HG03439 (cell line): Measurements from ENCODE around the gene SLC8A2.
"Not testable (repeated sequence)": the region's sequence is repeated elsewhere in the genome, so short reads cannot be mapped to it uniquely, and the experiment has no call there.

Source experiments
- ATAC-seq: cut with Tn5 transposase; IDR thresholded peaks from one replicate; pipeline ENCODE4 v1.9.1; 2021; ENCODE audit warnings: mild to moderate bottlenecking, moderate library complexity; ENCODE audit not compliant: unreplicated experiment

SLC8A2 gene

DNA sequence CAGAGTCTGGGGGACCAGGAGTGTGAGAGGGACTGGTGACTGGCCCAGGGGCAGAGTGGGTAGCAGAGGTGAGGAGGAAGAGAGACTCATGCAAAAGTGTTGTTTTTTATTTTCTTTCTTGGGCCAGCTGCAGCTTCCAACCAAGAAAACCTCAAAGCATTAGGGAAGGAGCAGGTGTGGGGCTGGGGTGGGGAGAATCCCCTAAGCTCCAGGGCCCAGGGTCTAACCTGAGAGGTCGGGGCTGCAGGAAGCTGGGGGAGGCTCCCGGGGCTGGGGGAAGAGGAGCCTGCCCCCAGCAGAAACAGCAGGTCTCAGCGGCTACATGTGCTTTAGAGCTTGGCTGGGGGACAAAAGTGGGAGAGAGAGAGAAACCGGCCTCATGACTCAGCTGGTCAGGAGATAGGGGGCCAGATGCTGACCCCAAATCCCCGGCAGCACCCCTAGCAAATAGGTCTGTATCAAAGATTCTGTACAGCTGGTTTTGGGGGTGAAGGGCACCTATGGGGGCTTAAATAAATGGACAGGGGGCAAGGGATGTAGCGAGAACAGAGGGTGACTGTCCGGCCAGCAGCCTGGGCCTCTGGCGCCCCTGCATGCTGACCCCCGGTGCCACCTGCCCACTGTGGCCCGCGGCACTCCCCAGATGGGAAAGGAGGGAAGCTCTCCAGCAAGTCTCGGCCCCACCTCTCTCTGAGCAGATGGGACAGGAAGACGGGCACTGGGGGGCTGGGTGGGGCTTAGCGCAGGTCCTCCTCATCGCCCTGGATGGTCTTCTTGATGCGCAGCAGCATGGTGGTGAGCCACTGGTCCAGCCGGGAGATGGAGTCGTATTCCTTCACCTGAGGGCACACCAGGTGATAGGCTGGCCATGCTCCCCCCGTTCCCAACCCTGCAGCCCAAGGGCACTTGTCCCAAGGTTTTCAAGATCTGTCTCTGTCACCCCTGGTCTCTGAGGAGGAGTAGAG is 16.1 kb upstream of the SLC8A2 start:
- ATAC-seq, result no peak

DNA sequence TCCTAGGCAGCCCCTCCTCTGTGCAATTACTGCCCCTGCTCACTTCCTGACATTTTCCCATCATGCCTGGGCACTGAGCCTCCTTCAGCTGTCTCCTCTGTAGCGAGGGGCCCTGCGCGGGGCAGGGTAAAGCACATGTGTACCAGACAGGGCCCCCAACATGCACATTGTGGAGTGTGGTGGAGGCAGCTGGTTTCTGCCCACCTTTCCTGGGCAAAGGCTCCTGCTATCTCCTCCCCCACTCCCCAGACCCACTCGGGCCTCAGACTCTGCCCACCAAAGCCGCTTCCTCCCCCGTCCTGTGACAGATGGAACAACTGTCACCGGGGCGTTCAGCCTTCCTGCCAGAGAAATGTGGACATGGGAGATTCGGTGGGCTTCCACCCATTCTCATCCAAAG is 15.2 kb upstream of the SLC8A2 start:
- ATAC-seq, result no peak

DNA sequence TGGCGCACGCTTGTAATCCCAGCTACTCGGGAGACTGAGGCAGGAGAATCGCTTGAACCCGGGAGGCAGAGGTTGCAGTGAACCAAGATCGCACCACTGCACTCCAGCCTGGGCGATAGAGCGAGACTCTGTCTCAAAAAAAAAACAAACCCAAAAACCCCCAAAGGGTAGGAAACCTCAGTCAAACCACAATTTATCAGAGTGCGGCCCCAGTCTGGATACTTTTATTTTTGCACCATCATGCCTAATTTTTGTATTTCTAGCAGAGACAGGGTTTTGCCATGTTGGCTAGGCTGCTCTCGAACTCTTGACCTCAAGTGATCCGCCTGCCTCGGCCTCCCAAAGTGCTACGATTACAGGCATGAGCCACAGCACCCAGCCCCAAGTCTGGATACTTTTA is 14.5 kb upstream of the SLC8A2 start:
- not testable (repeated sequence) for ATAC-seq

DNA sequence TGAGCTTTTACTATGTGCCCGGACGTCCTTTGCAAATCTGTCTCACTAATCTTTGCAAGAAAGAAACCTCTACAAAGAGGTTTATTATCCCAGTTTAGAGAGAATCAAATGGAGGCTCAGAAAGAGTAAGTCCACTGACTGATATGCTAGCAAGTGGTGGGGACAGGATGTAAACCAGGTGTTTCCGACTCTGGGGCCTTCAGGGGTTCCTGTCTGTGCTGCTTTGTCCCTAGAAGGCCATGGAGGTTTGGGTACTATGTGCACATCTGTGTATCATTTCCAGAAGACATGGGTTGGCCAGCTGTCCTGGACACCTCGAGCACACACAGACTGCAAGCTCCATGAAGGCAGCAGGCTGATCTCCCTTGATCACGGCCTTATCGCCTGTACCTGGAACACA is 13.5 kb upstream of the SLC8A2 start:
- no peak for ATAC-seq

DNA sequence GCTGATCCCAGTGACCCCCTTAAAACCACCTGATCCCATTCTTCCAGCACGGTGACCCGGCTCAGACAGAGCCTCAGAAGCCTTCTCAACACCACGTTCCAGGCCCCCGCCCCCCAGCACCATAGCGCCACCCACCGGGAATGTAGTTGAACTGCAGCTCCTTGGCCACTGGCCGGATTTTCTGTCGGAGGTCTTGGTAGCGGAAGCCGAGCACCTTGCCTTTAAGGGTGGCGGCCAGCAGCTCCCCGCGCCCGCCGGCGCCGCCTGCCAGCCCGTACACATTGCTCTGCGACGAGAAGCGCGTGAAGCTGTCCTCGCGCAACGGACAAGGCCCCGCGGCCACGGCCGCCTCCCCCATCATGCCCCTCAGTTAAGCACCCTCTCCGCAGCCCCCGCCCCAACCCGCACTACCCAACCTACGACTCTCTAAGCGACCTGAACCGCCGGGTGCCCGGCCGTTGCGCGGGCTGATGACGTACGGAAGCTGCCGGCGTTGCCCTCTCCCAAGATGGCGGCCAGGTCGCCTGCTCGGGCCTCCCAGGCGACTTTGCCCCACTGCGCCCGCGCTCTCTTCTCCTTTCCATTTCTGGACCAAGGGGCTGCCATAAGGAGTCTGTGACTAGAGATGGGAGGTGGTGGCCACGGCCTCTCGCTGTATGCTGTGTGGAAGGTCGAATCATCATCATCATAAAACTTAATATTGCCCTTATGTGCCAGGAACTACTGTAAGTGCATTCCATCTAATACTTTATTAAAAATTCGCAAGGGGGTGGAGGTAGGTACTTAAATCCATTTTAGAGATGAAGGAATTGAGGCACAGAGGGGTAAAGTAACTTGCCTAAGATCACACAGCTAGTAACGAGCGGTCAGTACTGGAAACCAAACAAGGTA is 12.4 kb upstream of the SLC8A2 start, which contains the start of gene KPTN:
KPTN (minus strand) TSS at position 420 of the 891 bp plus-strand sequence; CDS start at position 361, 59 bp downstream.
- peak; percentile 74 for ATAC-seq

DNA sequence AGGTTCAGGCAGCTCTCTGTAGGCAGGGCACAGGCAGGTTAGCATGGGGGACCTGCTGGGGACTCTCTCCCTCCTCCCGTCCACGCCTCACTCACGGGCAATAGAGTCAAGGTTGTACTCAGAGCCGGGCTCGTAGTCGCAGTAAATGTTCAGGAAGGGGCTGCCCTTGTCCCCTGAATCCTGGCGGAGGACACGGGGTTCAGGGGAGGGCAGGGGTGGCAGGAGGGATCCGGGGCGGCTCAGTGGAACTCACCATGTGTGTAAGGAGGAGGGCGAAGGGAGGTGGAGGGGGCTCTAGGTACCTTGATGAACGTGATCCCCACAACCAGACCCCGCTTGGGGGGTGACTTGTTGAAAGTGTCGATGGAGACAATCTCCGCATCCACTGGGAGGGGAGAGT is 11.5 kb upstream of the SLC8A2 start:
- no peak for ATAC-seq

DNA sequence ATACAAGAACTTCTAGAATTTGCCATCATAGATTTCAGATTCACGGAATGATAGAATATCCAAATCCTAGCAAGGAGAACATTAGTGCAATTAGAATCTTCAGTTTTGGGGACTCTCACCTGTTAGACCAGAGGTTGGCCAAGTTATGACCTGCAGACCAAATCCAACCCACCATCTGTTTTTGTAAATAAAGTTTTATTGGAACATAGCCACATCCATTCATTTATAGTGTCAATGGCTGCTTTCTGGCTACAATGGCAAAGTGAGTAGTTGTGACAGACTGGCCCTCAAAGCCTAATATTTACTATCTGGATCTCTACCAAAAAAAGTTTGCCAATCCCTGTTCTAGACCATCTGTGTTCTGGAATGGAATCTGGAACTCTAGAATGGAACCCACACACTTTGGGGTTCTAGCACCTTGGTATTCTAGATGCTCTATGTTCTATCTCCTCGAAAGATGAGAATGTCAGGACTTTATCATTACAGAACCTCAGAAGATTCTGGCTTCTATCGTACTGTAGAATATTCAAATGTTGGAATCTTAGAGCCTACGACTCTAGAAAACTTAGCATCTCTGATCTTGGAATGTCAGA is 9.9 kb upstream of the SLC8A2 start:
- no peak for ATAC-seq

DNA sequence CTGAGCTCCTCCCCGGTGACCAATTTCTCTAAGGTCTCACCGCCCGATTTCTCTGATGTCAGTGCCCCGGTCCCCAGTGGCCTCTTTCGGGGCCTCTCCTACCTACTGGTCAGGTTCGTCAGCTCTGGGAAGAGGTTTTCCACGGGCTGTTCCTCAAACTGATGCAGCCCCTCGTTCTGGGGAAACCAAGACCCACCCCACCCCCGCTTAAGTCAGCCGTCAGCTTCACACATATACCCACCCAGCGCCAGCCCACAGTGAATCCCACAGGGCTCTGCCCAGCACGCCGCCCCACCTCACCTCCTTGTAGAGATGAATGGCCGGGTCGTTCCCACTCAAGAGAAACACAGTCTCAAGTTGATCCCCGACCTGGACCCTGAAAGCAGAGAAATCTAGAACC is 9.0 kb upstream of the SLC8A2 start:
- no peak for ATAC-seq

DNA sequence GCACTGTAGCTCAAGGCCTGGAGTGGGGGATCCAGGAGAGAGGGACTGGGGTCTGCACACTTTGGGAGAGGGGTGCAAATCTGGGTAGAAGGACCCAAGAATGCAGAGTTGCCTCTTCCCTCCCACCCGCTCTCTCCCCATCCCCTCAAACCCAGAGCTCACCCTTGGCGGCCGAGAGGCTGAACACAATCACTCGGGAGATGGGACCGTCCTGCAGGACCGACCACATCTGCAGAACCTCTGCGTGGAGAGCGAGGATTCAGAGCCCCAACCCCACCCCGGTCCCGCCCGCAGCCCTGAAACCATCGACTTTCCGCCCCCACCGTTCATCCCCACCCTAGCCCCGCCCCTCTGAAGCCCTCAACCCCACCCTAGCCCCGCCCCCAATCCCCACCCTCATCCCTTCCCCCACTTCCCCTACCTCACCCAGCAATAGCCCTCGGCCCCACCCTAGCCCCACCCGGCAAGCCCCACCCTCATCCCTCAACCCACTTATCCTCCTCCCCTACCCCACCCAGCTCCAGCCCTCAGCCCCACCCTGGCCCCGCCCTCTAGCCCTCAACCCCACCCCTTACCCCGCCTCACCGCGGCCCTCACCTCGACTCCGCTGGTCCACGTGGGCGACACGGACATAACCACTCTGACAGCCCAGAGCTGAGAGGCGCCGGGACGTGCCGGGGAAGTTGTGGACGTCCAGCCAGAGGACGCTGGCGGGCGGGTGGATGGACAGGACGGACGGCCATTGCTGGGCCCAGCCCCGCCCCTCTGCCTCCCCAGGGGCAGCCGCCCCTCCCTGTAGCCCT is 8.2 kb upstream of the SLC8A2 start:
- no peak for ATAC-seq

DNA sequence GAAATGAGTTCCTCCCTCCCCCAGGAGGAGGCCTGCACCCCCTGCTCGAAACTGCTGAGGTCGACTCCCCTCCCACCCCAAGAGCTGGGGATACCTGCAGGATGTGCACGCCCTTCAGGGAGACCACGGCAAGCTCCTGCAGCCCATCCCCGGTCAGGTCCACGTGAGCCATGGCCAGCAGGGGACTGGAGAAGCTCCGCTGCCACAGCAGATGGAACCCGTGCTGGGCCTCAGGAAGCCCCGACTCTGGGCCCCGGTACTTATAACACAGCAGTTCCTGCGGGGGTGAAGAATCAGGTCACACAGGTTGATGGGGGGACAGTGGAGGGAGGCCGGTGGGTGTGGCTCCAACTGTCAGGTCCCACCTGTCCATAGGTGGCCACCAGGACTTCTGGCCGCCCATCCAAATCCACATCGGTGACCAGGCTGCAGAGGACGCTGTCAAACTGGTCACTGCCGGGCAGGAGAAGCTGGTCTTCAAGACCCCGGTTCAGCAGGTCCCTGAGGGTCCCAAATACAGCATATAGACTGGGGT is 4.8 kb upstream of the SLC8A2 start:
- ATAC-seq, result no peak

DNA sequence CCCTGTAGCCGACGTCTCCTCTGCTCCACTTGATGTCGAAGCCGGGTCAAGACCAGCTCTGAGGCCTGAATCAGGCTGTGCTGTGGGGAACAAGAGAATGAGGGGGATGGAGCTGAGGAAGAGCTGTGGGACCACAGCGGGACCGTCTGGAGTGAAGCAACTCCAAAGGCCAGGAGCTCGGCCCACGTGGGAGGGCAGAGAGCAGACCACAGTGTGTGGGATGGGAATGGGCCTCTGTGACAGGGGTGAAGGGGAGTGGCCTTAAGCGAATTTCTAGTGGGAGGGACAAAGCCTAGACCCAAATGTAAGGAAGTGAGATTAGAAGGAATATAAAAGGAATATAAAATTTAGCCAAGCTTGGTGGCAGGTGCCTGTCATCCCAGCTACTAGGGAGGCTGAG is 3.8 kb upstream of the SLC8A2 start:
- no peak for ATAC-seq

DNA sequence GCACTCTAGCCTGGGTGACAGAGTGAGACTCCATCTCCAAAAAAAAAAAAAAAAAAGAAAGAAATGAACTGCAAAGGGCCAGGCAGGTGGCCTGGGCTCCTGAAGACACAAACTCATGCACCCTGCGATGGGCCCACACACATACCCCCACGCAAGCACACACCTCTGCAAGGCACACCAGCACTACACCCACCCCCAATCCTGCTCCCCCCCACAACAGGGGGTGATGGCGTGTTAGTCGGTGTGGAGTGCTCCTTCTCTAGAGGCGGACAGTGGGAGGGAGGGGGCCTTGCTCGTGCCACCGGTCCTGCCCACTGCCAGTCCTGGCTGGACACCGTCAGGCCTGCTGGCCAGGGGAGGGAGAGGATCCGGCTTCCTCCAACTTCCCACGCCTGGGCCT is 1.6 kb upstream of the SLC8A2 start:
- no peak for ATAC-seq

DNA sequence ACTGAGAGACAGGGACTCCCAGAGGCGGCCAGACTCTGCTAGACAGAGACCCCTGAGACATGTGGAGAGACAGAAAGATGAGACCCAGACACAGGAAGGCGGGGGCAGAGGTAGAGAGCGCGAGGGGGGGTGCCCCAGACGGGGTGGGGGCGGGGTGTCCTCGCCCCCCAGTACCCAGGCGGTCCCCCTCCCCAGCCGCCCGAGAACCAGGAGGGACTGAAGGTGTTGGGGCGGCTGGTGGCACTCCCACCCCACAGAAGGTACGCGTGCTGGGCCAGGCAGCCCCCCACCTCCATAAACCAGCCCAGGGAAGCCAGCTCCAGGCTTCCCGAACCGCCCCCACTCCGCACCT is 336 bp downstream of the SLC8A2 start:
- ATAC-seq, result no peak

DNA sequence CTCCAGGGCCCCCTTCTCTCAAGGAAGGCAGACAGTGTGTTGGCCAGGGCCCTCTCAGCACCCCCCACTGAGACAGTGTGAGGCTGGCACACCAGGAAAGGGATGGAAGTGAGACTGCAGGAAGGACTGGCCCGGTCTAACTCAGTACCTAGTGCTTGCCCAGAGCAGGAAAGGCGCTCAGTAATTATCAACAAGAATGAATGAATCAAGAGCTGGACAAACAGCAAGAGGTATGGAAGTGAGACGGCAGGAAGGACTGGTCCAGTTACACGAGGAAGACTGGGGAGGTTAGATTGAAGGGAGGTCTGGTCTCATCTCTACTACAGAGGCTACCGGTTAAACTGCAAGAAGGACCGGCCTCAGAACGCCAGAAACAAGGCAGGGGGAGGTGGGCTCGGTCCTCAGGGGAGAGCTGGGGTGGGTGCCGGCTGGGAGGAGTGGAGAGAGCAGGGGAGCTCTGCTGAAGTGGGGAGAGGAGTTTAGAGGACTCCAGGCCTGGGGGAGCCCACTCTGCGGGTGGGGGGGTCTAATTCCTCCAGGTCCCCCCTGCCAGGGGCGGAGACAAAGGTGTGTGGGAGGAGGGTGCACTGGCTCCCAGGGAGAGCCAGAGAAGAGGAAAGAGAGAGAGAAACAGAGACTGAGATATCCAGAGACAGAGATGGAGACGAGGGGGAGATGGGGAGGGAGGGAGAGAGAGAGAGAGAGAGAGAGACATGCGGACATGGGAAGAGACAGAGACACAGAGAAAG is 1.1 kb downstream of the SLC8A2 start:
- no peak for ATAC-seq

DNA sequence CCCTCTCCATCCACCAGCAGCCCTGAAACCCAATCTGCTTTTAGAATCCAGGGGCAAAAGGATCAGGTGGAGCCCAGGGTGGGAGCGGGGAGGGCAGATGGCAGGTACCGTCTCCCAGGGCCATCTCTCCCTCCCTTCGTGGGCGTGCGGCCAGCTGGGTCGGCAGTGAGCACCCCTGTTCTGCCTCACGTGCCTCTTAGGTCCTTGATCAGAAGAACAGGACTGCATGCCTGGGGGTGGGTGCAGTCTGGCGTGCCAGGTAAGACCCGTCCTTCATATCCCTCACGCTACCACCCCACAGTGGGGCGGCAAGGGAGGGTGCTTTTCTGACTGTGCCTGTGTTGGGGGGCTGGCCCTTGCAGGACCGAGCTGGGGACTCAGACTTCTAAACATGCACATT is 2.0 kb downstream of the SLC8A2 start:
- no peak for ATAC-seq

DNA sequence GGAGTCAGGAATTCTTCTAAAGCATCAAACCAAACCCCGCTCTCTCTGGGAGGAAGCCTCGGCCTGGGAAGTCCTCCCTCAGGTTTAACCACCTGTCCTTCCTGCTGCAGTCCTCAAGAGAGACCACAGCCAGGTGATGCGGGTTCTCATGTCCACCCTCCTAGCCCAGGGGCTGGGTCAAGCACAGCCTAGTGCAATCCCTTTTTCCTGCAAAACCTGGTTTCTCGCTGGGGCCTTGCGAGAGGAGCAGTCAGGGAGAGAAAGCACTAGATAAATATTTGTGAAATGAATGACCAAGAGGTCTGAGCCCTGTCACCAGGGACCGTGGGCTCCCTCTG is 2.4 kb downstream of the SLC8A2 start:
- no peak for ATAC-seq

DNA sequence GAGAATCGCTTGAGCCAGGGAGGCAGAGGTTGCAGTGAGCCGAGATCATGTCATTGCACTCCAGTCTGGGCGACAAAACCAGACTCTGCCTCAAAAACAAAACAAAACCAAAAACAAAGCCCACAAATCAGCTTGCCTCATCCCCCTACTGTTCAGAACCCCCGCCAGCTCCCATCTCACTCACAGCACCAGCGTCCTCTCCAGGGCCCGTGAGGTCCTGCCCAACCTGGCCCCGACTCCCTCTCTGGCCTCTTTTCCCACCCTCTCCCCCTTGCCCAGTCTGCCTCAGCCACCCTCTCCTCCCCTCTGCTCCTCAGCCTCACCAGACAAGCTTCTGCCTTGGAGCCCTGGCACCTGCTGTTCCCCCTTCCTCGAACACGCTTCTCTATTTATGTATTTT is 3.8 kb downstream of the SLC8A2 start:
- no peak for ATAC-seq

DNA sequence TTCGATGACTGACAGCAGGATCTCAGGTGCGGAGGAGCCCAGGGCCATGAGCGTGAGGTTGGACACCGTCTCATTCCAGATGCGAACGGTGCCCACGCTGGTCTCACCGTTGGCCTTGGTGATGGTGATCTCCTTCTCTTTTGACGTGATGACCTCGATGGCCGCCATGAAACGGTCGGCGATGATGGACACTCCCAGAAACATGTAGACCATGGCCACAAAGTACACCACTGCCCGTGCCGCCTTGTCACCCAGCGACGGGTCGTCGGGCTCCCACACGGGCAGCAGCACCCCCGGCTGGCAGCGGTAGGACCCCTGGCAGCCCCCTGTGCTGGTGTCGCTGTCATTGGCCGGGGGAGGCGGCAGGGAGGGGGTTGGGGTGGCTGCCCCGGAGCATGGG is 5.7 kb downstream of the SLC8A2 start:
- no peak for ATAC-seq

DNA sequence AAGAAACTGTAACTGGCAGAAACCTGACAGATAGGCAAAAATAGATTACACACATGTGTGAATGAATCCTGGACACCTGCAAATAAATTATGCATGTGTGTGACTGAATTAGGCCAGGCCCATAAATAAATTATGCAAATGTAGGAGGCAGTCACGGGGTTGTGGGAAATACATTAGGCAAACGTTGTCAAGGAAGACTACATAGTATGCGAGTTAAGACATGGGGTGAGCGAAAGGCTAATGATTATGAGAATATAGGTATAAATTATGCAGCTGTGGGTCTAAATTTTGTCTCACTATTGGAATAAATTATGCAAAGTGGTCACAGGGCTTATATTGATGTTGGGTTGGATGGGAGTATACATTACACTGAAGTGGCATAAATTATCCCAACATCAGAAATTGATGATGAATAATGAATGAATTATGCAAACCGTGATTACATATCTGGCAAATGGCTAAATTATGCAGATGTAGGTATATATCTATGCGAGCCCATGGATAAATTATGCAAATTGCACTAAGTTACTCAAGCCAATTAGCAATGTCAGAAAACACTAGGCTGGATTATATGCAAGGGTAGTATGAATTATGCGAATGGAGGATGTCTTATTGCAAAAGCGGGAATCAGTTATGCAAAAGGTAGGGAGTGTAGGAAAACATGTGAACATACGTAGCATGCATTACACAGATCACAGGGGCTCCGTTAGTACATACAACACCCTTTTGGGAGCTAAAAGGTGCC is 6.8 kb downstream of the SLC8A2 start:
- no peak for ATAC-seq
